ENCODE results near the gene NDUFV3. TPM values are rescaled to one million over a fixed set of nuclear protein-coding genes. Genes with fewer than 3 reads are reported as not detected.

Gene NDUFV3
- total RNA-seq, 1 experiment from 2014 or later = 39.6 TPM

GRCh38 chr21:42863504-42863870 lies 29.6 kb upstream of the NDUFV3 start:
- H3K27ac ChIP-seq (ENCODE audit: low read depth, low read length, poor library complexity, severe bottlenecking) = no peak overlapping the region
- intact Hi-C loops (cut with micrococcal nuclease; ENCODE audit: unreplicated experiment) = loop anchor here (2.0 kb wide), 1 partner anchor 15 kb away; the partner anchor contains the start of gene WDR4
- ChIA-PET POLR2A (ENCODE audit: low non-redundant PET) (no interaction called here), CTCF (no interaction called here)
- no peak overlapping the region for H3K4me3 ChIP-seq (ENCODE audit: low read depth, low read length, poor library complexity, severe bottlenecking)
- H3K9me3 ChIP-seq (ENCODE audit: low read depth, low read length, poor library complexity, severe bottlenecking) = no peaks in the 10 kb centered on the region
- TF ChIP-seq CTCF (conservative IDR thresholded peaks at IDR 0.05; ENCODE audit: low read depth, low read length) = no peak
- no peak for TF ChIP-seq EZH2 (IDR thresholded peaks at IDR 0.05; ENCODE audit: borderline replicate concordance, low read depth, low read length, poor library complexity, severe bottlenecking)
- no peak for DNase-seq (ENCODE audit: low spot score)
- no peaks in the 10 kb centered on the region for H3K27me3 ChIP-seq (replicated peaks; ENCODE audit: insufficient read depth, low read depth, low read length, poor library complexity)
- peaks cover 11% of the 10 kb centered on the region for H3K4me1 ChIP-seq (ENCODE audit: insufficient read depth, low read length, poor library complexity, severe bottlenecking)
- no TSS peak for BruUV-seq (replicated peaks)
- H3K36me3 ChIP-seq (ENCODE audit: insufficient read depth, low read length, poor library complexity, severe bottlenecking) = peaks cover 55% of the 10 kb centered on the region

GRCh38 chr21:42864286-42864685 lies 28.8 kb upstream of the NDUFV3 start:
- Histone ChIP-seq H3K27ac (ENCODE audit: low read depth, low read length, poor library complexity, severe bottlenecking) (no peak overlapping the region), H3K36me3 (ENCODE audit: insufficient read depth, low read length, poor library complexity, severe bottlenecking) (peaks cover 55% of the 10 kb centered on the region), H3K9me3 (ENCODE audit: low read depth, low read length, poor library complexity, severe bottlenecking) (no peaks in the 10 kb centered on the region), H3K4me3 (ENCODE audit: low read depth, low read length, poor library complexity, severe bottlenecking) (no peak overlapping the region), H3K4me1 (ENCODE audit: insufficient read depth, low read length, poor library complexity, severe bottlenecking) (peaks cover 11% of the 10 kb centered on the region), H3K27me3 (replicated peaks; ENCODE audit: insufficient read depth, low read depth, low read length, poor library complexity) (no peaks in the 10 kb centered on the region)
- intact Hi-C loops (cut with micrococcal nuclease; ENCODE audit: unreplicated experiment) = no loop called here
- TF ChIP-seq EZH2 (IDR thresholded peaks at IDR 0.05; ENCODE audit: borderline replicate concordance, low read depth, low read length, poor library complexity, severe bottlenecking) (no peak), CTCF (conservative IDR thresholded peaks at IDR 0.05; ENCODE audit: low read depth, low read length) (no peak)
- POLR2A ChIA-PET (ENCODE audit: low non-redundant PET) = no interaction called here
- CTCF ChIA-PET = no interaction called here
- no TSS peak for BruUV-seq (replicated peaks)
- DNase-seq (ENCODE audit: low spot score) = no peak

GRCh38 chr21:42864815-42865775 lies 28.0 kb upstream of the NDUFV3 start:
- BruUV-seq (replicated peaks) = no TSS peak
- H3K9me3 ChIP-seq (ENCODE audit: low read depth, low read length, poor library complexity, severe bottlenecking) = no peaks in the 10 kb centered on the region
- DNase-seq (ENCODE audit: low spot score) = no peak
- peaks cover 62% of the 10 kb centered on the region for H3K36me3 ChIP-seq (ENCODE audit: insufficient read depth, low read length, poor library complexity, severe bottlenecking)
- ChIA-PET POLR2A (ENCODE audit: low non-redundant PET) (no interaction called here), CTCF (no interaction called here)
- intact Hi-C loops (cut with micrococcal nuclease; ENCODE audit: unreplicated experiment) = no loop called here
- TF ChIP-seq EZH2 (IDR thresholded peaks at IDR 0.05; ENCODE audit: borderline replicate concordance, low read depth, low read length, poor library complexity, severe bottlenecking) (no peak), CTCF (conservative IDR thresholded peaks at IDR 0.05; ENCODE audit: low read depth, low read length) (no peak)
- H3K4me1 ChIP-seq (ENCODE audit: insufficient read depth, low read length, poor library complexity, severe bottlenecking) = peaks cover 11% of the 10 kb centered on the region
- no peaks in the 10 kb centered on the region for H3K27me3 ChIP-seq (replicated peaks; ENCODE audit: insufficient read depth, low read depth, low read length, poor library complexity)
- H3K27ac ChIP-seq (ENCODE audit: low read depth, low read length, poor library complexity, severe bottlenecking) = no peak overlapping the region
- no peak overlapping the region for H3K4me3 ChIP-seq (ENCODE audit: low read depth, low read length, poor library complexity, severe bottlenecking)
